LNCAP (cell line): Measurements from ENCODE around the gene ELL2.

Source experiments
- CTCF ChIP-seq: fragments of 450-650 bp; IDR thresholded peaks from 2 replicates; pipeline ENCODE4 v1.5.1; 2017; ENCODE audit warnings: mild to moderate bottlenecking

Gene ELL2

GRCh38 chr5:95886340-95887044 lies 75.2 kb downstream of the ELL2 start:
- no peak for TF ChIP-seq CTCF

GRCh38 chr5:95884511-95884910 lies 77.1 kb downstream of the ELL2 start:
- TF ChIP-seq CTCF = no peak

GRCh38 chr5:95884017-95884325 lies 77.7 kb downstream of the ELL2 start:
- no peak for TF ChIP-seq CTCF

DNA sequence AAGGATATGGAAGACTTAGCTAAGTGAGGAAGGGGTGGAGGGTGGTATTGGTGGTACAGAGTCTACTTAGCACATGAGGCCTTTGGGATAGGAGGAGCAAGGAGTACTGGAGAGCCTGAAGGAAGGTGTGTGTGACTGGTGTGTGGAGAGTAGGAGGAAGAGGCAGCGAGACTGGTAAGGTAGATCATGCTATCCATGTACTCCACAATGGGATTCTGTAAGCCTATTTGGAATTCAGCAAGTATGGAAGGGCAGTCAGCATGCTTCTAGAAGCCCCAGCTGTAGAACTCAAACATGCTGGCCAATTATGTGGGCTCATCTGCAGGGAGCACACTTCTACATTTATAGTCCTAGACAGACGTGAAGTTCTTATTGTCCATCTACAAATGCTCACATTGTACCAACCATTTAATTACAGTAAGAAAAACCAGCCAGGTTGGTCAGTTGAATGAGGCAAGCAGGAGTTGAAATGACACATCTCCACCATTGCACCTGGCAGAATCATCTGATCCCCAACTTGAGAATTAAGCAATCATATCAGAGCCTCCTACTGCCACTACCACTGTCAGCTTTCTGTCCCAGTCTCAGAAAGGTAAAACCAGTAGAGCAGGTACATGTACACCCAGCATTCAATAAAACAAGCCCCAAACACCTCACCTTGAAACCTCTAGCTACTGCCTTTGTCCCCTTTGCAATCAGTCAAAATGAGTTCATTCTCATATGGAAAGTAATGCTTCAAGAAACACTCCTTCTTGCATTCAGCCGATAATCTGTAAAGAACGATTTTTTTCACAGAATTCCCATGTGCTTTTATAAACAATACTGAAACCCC lies 78.2 kb downstream of the ELL2 start:
- TF ChIP-seq CTCF = no peak

DNA sequence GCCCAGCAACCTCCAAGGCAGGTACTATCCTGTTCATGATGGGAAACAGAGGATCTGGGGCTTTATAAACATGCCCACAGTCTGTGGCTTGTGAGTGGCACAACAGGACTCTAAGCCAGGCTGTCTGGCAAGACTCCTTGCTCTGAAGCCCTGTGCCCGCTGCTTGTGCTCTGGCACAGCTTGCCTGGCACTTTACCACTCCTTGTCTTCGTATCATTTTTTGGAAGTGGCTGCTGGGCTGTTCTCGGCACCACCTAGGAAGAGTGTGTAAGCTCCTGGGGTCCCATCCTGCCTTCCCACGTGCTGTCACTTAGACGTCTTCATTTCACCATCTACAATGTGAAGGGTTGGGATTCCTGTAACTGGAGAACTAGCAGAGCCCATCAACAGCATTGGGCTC lies 79.8 kb downstream of the ELL2 start:
- TF ChIP-seq CTCF = no peak

GRCh38 chr5:95880081-95880926 lies 81.3 kb downstream of the ELL2 start:
- TF ChIP-seq CTCF = no peak

DNA sequence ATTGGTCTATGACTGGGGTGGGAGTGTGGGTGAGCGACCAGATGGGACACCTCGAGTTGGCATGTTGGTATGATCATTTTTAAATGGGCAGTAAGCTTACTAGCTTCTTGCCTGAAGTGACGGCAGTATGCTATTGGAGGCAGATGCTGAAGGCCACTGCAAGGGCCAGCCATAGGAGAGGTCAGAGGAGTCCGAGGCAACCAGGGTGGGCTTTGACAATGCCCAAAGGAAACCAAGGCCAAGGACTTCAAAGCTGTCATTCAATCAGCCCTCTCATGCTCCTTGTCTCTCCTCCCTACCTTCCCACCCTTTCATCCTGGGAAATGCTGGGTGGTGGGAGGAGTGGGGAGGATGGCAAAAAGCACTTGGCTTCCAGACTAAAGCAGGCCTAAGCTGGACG lies 82.0 kb downstream of the ELL2 start:
- TF ChIP-seq CTCF = no peak
